Adipose tissue (tissue), 3 donors: ENCODE results near the gene TRPM1. TPM values are rescaled to one million over a fixed set of nuclear protein-coding genes. Genes with fewer than 3 reads are reported as not detected.

Source experiments
- H3K27ac ChIP-seq: one replicate; pipeline ENCODE4 v1.5.1; 2013; ENCODE audit warnings: low read depth, low read length
- WGBS, 3 donors: extraction: QIAGEN DNeasy Blood & Tissue Kit; methylation state at CpG; one replicate each; pipeline ENCODE4 v1.1.7; 2013; 5-methylcytosine and 5-hydroxymethylcytosine counted together
- polyA plus RNA-seq, 3 donors: library from polyadenylated mRNA; stranded (reverse); fragments of 200-250 nt; gene quantifications; one replicate each; pipeline ENCODE4 v1.2.3, GENCODE V29; 2013
- donor health status: healthy with polysubstance abuse.
- donor health status: Bipolar disorder and iron deficiency.
- donor health status: healthy.

The TRPM1 gene
- polyA plus RNA-seq, 3 donors, result 0.24 to 1.5 TPM; not detected in 1

DNA sequence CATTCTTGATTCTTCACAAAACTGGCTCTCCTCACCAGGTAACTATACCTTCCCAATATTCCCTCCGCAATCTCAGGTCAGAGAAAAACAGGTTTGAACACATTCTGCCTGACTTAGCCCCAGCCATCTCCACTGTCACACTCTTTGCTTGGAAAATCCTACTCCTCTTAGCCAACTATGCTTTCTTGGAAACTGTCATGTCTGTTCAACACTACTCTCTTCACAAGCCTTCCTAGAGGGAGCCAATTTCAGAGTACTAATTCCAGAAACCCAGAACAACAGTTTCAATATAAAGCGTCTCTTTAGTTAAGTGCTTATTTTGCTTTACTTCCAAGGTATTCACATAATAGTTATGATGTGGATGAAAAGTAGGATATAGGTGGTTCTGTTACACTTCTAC lies 131.8 kb downstream of the TRPM1 start:
- H3K27ac ChIP-seq, result no peak overlapping the region
- 92 to 99% (median 93%) methylated on average over 2 of the region's 2 CpGs for WGBS, 3 donors

DNA sequence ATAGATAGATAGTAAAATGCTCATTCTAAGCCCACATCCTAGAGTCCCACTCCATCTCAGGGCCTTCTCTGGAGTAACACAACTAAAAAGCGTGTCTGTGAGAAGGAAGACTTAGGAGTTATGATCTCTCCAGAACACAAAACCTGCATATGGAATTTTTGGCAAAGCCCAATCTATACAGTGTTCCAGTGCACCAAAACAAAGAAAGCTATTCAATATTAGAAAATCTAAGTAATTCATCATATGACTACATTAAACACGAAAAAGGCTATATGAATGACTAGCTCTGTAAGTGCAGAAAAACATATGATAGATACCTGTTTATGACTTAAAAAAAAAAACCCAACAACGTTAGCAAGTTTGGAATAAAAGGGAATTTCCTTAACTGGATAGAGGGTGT lies 137.8 kb downstream of the TRPM1 start:
- 80 to 91% (median 86%) methylated on average over 3 of the region's 3 CpGs for WGBS, 3 donors
- no peak overlapping the region for H3K27ac ChIP-seq

DNA sequence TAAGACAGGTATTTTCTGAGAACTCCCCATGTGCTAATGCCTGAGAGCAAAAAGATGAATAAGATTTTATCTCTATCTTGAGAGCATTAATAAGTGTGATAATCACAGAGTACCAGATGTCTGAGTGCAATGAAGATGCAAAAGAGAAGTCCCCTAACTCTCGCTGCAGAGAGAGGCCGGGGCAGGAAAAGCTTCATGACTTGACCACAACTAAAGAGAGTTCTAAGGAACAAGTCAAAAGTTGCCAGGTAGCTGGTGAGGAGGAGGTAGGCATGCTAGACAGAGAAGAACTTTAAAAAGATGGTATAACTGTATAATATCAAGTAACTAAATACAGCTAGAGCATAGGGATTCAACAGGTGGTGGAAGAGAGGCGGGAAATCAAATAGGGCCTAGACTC lies 138.9 kb downstream of the TRPM1 start:
- WGBS, 3 donors, result 95 to 100% (median 99%) methylated on average over 3 of the region's 3 CpGs
- H3K27ac ChIP-seq, result no peak overlapping the region

DNA sequence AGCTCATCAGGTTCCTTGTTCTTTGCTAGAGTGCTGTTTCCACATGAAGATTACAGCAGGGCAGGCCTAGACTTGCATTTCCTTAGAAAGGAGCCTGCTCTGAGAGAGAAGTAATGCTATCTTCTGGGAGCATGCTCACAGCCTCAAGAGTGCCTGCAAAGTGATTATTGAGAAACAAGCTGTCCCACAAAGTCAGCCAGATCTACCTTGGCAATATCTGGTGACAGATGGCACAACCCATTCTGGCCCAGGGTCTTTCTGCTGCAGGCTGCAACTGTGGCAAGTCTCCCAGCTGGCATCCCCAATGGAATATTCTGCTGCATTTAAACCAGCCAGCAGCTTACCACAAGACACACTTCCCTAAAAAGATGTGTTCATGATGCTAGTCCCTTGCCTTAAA lies 139.4 kb downstream of the TRPM1 start:
- no peak overlapping the region for H3K27ac ChIP-seq

DNA sequence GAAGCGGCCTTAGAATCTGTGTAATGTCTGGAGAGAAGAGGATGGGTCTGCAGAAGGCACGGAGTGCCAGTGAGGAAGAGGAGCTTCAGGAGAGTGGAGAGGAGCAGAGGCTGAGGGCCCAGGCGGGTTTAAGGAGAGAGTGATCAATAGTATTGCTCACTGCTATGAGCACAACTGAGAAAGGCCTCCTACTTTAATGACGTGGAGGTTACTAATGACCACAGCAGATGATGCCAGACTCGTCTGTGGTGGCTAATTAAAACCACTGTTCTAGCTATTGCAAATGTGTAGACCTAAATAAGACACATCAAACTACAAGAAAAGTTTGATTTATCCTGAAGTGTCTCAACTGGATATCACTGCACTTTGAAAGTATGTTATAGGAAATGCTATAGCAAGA lies 143.3 kb downstream of the TRPM1 start:
- WGBS, 3 donors, result 85 to 97% (median 94%) methylated on average over 5 of the region's 5 CpGs
- H3K27ac ChIP-seq, result no peak overlapping the region

DNA sequence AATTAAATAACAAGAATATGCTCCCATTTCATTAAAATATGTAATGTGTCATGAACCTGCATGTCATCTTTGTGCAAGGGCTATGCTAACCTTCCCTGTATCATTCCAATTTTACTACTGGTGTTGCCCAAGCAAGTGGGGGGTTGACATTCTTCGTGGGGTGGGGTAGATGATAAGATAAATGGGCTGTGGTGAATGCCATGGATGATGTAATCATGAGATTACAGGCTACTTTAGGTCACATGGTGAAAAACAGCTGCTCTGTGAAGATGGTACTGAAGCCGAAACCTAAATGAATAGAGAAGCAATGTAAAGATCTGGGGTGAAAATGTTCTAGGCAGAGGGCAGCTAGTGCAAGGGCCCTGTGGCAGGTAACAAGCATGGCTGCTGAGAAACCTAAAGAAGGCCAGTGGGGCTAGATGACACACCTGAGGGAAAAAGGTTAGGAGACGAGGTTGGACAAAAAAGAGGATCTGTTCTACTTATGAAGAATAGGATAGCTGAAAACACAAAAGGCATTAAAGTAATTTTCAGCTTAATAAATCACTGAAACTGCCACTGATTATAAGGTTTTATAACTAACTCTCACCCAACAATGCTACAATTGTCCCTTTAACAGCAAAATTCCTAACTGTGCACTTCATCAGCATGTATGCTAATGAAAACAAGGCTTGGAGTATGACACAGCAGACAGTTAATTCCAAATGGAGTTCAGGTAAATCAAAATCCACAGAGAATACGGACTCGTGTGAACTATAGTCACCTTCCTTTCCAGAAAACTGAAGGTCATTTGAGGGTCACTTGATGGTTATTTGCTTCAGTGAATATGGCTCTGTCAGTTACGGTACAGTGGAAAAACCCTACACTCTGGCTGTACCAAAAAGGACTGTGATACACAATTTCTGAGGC lies 145.1 kb downstream of the TRPM1 start:
- no peak overlapping the region for H3K27ac ChIP-seq
- 81 to 82% (median 82%) methylated on average over 6 of the region's 6 CpGs for WGBS, 3 donors

DNA sequence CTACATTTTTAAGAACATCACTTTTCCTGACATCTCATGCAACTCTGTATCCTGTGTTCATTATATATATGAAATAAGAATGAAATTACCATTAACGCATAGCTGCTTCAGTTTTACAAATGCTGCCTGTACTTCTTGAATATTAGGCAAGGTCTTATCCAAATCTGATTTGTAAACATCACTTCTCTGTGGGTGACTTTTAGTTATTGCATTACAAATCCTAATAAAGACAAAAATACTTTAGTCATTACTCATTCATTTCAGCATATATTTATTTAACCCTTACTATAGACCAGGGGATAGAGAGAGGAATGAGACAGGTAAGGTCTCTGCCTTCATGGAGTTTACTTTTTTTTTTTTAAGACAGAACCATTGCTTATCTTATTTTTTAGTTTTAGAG lies 146.9 kb downstream of the TRPM1 start:
- no peak overlapping the region for H3K27ac ChIP-seq
- 91 to 93% (median 93%) methylated on average over 1 of the region's 1 CpG for WGBS, 3 donors

DNA sequence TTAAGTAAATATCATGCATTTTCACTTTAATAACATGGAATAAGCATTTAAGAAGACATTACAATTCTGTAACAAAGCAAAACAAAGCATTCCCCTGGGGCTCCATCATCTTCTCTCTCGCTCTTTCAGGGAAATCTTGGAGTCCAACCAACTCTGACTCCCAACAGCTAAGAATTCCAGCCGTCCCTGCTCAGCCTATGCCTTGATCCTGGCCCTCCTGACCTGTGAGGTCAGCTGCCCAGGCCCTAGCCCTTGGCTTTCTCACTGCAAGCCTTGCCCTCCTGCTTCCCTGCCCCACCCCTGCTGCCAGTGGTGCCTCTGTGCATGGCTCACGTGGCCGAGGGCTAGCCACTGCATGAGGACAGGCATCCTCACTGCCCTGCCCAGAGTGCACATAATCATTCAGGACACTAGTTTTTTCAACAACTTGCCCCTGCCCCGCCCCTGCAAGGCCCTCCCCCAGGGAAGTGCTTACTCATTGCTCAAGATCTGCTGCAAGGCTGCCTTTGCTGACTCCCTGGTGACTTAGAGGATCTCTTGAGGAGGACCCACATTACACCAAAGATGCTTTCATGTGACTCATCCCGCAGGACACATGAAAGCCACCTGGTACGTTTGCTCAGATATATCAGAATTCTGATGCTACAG lies 147.7 kb downstream of the TRPM1 start:
- H3K27ac ChIP-seq, result no peak overlapping the region
- WGBS, 3 donors, result 64 to 80% (median 69%) methylated on average over 7 of the region's 7 CpGs

DNA sequence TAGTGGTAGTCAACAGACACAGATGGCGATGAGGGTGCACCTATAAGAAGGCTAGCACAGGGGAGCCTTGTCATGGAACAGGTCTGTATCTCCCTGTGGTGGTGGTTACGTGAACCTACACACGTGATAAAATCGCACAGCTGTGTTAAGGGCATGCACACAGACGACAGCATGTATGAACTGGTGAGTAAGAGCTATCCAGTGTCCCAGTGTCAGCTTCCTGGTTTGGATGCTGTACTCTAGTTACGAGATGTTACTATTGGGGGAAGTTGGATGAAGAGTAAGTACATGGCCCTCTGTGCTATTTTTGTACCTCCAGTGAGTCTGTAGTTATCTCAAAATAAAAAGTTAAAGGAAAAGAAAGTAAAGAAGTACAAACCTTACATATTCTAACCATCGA lies 148.3 kb downstream of the TRPM1 start:
- no peak overlapping the region for H3K27ac ChIP-seq
- 90 to 93% (median 92%) methylated on average over 7 of the region's 7 CpGs for WGBS, 3 donors

Other genes with a start within 250 kb of the TRPM1 start
- gene FAN1, start 197.8 kb downstream of the TRPM1 start, polyA plus RNA-seq, result 1 to 10 TPM; 8.7 to 8.8 (median 8.7) TPM
- gene MTMR10, start 110.1 kb downstream of the TRPM1 start, polyA plus RNA-seq, result 10 to 100 TPM in 2 of 3 donors, 1 to 10 TPM in 1; 8.1 to 36.8 (median 20.5) TPM
- 10 to 100 TPM; 44.3 to 74.0 (median 46.9) TPM for gene KLF13, start 225.1 kb upstream of the TRPM1 start, polyA plus RNA-seq